Right lobe of liver (tissue), 6 donors: ENCODE measurements around the gene PCYT1B. TPM values are rescaled to one million over a fixed set of nuclear protein-coding genes. Genes with fewer than 3 reads are reported as not detected.

Experiments
- ATAC-seq, 4 donors: fragments of 200-7000 bp; cut with Tn5 transposase; one replicate each; pipeline ENCODE4 v1.9.1; 2020; ENCODE audit warnings: mild to moderate bottlenecking in 4 of 4, moderate library complexity in 4 of 4
- DNase-seq, 3 donors: peaks; one replicate each; pipeline ENCODE4 v3.0.0-alpha.2; 2020
- H3K27ac ChIP-seq, 3 donors: fragments of 200-600 bp; one replicate each; pipeline ENCODE4 v1.8.0; 2022
- H3K27me3 ChIP-seq, 2 donors: fragments of 200-600 bp; one replicate each; pipeline ENCODE4 v1.8.0; 2022
- H3K36me3 ChIP-seq, 4 donors: fragments of 200-600 bp; sonication (generic) in 1 of 4; one replicate each; pipeline versions ENCODE4 v1.5.1 to v1.8.0; 2017 to 2022; ENCODE audit warnings: control low read depth in 1 of 4
- H3K4me1 ChIP-seq, 4 donors: fragments of 200-600 bp; sonication (generic) in 1 of 4; one replicate each; pipeline versions ENCODE4 v1.5.1 to v1.8.0; 2017 to 2022; ENCODE audit warnings: control low read depth in 1 of 4
- H3K4me3 ChIP-seq, 3 donors: fragments of 200-600 bp; one replicate each; pipeline ENCODE4 v1.8.0; 2022
- H3K9me3 ChIP-seq, 4 donors: fragments of 200-600 bp; sonication (generic) in 1 of 4; one replicate each; pipeline versions ENCODE4 v1.5.1 to v1.8.0; 2017 to 2022; ENCODE audit warnings: control low read depth in 1 of 4
- POLR2A ChIP-seq: fragments of 450-650 bp; IDR thresholded peaks from one replicate; pipeline ENCODE4 v1.6.1; 2017; ENCODE audit warnings: antibody characterized with exemption, mild to moderate bottlenecking
- WGBS: methylation state at CpG from one replicate; pipeline ENCODE4 v1.1.6; 2018; ENCODE audit warnings: low coverage, low lambda C conversion rate; ENCODE audit not compliant: insufficient coverage; ENCODE audit errors: missing lambda C conversion rate; 5-methylcytosine and 5-hydroxymethylcytosine counted together
- intact Hi-C, 2 donors: fragments of 100-400 bp; cut with DNase I; formaldehyde crosslinking; loops; one replicate each; pipeline versions ENCODE4 v1.11.2 to v1.14.1; 2022
- total RNA-seq, 6 experiments: library from RNA; depleted of rRNA in 2 of 6; stranded (reverse); fragments of >200 nt in 2 of 6; fragmentation: NEBNext Ultra II Directional in 3 of 6; extraction: Animal tissue kit (Norgen Biotek cat#: 25700) in 3 of 6; gene quantifications; one replicate each; pipeline versions ENCODE4 v1.1.0 to v1.2.4, GENCODE V29; 2016 to 2023
- TF ChIP-seq, protein P1 (sequence below), 4 donors: fragments of 200-600 bp in 3 of 4; fragments of 450-650 bp in 1 of 4; IDR thresholded peaks; one replicate each; pipeline versions ENCODE4 v1.5.1 to v1.8.0; 2016 to 2022; ENCODE audit warnings: antibody characterized with exemption in 4 of 4, mild to moderate bottlenecking in 2 of 4
- donor health status: DM: no; HTN: yes; CAD: no.
- donor health status: DM: no; HTN: no; CAD: no.
- donor health status: DM: no; HTN: no; CAD: no.
- donor health status: DM: no; HTN: yes; CAD: no.
- donor health status: DM: no; HTN: yes; CAD: no.

Gene PCYT1B
- total RNA-seq, 6 experiments from 2014 or later = 0.04 to 0.20 (median 0.08) TPM; not detected in 2

DNA sequence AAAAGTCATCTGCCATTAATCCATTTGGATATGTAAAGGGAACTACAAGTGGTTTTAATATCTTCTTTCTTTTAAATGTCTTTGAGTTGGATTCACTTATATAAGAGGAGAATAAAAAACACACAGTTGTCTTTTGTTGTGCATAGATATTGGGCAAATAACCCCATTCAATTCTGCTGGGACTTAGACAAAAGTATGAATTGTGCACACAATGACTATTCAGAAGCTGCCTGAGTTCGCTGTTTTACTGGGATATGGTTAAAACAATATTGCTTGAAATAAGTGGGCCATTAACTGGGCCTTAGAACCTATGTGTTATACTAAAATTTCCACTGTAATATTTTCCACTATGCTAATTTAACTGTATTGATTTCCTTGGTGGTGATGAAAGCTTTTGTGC is 71.7 kb downstream of the PCYT1B start:
- Histone ChIP-seq H3K4me1 (no peaks in the 10 kb centered on the region), H3K27ac (no peak overlapping the region), H3K36me3 (no peaks in the 10 kb centered on the region), H3K9me3 (no peaks in the 10 kb centered on the region), H3K4me3 (no peak overlapping the region), H3K27me3 (no peaks in the 10 kb centered on the region)
- TF ChIP-seq, protein P1, sequence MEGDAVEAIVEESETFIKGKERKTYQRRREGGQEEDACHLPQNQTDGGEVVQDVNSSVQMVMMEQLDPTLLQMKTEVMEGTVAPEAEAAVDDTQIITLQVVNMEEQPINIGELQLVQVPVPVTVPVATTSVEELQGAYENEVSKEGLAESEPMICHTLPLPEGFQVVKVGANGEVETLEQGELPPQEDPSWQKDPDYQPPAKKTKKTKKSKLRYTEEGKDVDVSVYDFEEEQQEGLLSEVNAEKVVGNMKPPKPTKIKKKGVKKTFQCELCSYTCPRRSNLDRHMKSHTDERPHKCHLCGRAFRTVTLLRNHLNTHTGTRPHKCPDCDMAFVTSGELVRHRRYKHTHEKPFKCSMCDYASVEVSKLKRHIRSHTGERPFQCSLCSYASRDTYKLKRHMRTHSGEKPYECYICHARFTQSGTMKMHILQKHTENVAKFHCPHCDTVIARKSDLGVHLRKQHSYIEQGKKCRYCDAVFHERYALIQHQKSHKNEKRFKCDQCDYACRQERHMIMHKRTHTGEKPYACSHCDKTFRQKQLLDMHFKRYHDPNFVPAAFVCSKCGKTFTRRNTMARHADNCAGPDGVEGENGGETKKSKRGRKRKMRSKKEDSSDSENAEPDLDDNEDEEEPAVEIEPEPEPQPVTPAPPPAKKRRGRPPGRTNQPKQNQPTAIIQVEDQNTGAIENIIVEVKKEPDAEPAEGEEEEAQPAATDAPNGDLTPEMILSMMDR (IDR thresholded peaks at IDR 0.05) = no peak
- no peak for TF ChIP-seq POLR2A
- intact Hi-C loops = no loop called here
- 73% methylated on average over 1 of the region's 1 CpG for WGBS
- DNase-seq = no peak
- no peak for ATAC-seq

DNA sequence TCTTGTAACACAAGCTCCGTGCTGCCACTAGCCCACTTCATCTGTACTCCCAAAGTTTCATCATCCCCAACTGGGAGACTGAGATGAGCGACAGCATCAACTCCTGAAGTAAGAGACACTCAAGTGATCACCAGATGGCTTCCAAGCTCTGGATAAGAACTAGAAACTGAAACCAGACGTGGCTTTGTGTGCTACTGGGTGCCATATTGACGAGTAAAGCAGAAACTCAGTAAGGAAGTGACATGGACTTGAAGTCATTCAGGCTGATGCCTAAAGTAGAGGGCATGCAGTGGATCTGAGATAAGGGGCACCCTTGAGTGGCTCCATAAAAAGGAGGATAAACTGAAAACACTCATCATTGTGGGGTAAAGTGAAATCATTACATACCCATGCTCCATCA is 72.4 kb downstream of the PCYT1B start:
- Histone ChIP-seq H3K4me1 (no peaks in the 10 kb centered on the region), H3K27me3 (no peaks in the 10 kb centered on the region), H3K9me3 (no peaks in the 10 kb centered on the region), H3K4me3 (no peak overlapping the region), H3K36me3 (no peaks in the 10 kb centered on the region), H3K27ac (no peak overlapping the region)
- intact Hi-C loops = no loop called here
- WGBS = 53% methylated on average over 4 of the region's 4 CpGs
- TF ChIP-seq, protein P1 (IDR thresholded peaks at IDR 0.05) = no peak
- TF ChIP-seq POLR2A = no peak
- DNase-seq = no peak
- ATAC-seq = no peak

DNA sequence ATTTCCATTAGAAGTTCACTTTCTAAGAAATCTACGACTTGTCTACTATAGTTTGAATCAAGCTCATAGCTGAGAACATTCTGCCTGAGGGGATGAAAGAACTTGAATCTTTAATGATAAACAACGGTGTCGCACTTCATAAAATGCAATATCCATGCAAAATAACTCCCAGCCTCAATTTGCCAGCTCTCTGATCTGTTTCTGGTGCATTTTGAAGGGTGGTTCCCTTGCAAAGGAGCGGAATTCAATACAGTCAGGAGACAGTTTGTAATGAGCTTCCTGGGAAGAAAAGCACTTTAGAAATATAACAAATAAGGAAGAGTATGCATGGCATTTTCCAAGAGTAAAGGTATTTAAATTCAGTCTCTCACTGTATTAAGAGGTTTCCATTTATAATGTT is 80.0 kb downstream of the PCYT1B start:
- H3K36me3 ChIP-seq = no peaks in the 10 kb centered on the region
- H3K27ac ChIP-seq = no peak overlapping the region
- no peaks in the 10 kb centered on the region for H3K9me3 ChIP-seq
- ATAC-seq = no peak
- H3K4me1 ChIP-seq = no peaks in the 10 kb centered on the region
- intact Hi-C loops = no loop called here
- 66% methylated on average over 4 of the region's 4 CpGs for WGBS
- TF ChIP-seq, protein P1 (IDR thresholded peaks at IDR 0.05) = no peak
- no peak for TF ChIP-seq POLR2A
- no peaks in the 10 kb centered on the region for H3K27me3 ChIP-seq
- DNase-seq = no peak
- H3K4me3 ChIP-seq = no peak overlapping the region

DNA sequence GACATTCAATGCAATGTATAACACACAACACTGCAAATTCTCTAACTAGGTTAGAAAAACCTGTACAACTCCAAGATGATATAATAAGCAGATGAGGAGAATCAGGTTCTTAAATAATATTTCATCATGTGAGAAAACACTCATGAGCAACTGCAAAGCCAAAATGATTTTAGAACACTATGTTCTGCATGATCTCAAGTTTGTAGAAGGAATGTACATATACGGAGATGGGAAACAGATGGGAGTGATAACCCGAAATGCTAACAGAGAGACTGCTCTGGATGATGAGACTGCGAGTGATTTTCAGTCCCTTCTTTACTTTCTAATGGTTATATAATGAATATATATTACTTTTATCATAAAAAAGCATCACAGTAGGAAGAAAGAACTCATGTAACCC is 80.9 kb downstream of the PCYT1B start:
- Histone ChIP-seq H3K36me3 (no peaks in the 10 kb centered on the region), H3K9me3 (no peaks in the 10 kb centered on the region), H3K27me3 (no peaks in the 10 kb centered on the region), H3K4me3 (no peak overlapping the region), H3K27ac (no peak overlapping the region), H3K4me1 (no peaks in the 10 kb centered on the region)
- WGBS = 49% methylated on average over 3 of the region's 3 CpGs
- ATAC-seq (no peak), DNase-seq (no peak)
- no peak for TF ChIP-seq POLR2A
- TF ChIP-seq, protein P1 (IDR thresholded peaks at IDR 0.05) = no peak
- intact Hi-C loops = no loop called here
